GM18499 (cell line): ENCODE measurements around the gene GSE1.

Experiments
- ATAC-seq: cut with Tn5 transposase; IDR thresholded peaks from one replicate; pipeline ENCODE4 v1.9.1; 2021; ENCODE audit warnings: moderate number of reproducible peaks; ENCODE audit not compliant: insufficient read depth, unreplicated experiment

Gene GSE1

DNA sequence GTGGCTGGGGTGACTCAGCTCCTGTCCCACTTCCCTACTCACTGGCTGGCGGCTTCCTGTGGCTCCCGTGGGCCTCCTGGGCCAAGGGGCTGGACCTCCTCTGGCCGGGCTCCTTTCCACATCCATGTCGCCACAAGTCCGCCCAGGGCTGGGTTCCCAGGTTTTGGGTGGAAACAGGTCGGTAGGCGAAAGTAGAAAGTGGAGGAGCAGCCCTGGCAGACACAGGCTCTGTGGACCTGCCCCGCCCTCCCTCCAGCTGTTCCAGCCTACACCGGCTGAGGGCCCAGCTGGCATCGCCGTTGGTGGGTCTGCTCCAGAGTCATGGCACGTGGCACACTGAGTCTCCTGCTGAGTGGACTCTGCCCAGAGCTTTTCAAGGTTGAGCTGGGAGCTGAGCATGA is 28.7 kb downstream of the GSE1 start:
- no peak for ATAC-seq

DNA sequence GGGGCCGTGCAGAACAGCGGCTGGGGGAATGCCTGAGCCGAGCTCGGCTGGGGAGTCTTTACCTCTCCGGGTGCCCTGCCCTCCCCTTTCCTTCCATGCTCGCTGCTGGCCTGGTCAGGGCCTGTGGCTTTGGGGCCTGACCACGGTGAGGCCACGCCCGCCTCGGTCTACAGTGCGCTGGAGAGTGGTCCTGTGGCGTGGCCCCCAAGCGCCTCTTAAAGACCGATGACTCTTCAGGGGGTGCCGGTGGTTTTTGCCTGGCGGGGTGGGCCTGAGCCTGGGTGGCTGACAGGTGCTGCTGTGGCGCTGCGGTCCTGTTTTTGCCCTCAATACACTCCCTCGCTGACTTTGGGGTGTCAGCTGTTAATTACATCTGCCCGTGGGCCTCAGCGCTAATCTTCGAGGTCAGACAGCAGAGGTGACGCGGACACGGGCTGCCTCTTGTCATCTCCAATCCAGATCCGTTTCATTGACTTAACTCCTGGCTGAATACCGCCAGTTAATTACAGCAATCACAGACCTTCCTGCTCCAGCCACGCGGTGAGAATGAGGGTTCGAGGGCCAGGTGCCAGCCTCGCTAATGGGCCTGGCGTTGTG is 29.7 kb downstream of the GSE1 start:
- no peak for ATAC-seq

DNA sequence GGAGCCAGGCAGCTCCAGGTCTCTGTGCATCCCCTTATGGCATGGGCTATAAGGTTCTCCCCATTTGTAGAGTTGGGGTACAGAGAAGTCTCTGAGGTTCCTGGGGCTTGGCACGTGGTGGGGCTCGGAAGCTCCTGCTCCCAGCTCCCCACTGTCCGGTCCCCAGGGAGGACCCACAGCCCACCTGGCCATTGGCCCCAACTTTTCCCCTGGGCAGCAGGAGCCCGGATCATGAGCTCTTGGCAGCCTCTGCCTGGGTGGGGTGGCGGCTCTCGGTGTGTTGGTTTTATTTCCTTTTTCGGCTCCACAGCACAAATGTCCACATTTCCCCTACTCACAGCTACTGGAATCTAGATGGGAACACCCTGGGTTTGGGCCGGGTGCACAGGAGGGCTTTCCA is 30.5 kb downstream of the GSE1 start:
- ATAC-seq, result no peak

DNA sequence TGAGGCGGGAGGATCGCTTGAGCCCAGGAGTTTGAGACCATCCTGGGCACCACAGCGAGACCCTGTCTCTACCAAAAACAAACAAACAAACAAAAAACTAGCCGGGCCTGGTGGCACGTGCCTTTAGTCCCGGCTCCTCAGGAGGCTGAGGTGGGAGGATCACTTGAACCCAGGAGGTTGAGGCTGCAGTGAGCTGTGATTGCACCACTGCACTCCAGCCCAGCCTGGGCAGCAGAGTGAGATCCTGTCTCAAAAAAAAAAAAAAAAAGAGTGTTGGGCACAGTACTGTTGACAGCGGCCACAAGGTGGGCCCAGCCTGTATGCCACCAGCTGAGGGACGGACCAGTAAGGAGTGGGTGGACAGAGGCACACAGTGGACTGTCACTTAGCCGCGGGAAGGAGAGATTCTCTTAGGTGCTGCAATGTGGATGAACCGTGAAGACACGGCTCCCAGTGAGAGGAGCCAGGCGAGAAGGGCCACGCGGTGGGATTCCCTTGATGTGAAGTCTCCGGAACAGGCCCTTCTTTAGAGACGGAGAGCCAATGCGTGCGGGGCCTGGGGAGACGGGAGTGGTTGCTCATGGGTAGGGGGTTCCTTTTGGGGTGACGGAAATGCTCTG is 31.1 kb downstream of the GSE1 start:
- ATAC-seq, result no peak

DNA sequence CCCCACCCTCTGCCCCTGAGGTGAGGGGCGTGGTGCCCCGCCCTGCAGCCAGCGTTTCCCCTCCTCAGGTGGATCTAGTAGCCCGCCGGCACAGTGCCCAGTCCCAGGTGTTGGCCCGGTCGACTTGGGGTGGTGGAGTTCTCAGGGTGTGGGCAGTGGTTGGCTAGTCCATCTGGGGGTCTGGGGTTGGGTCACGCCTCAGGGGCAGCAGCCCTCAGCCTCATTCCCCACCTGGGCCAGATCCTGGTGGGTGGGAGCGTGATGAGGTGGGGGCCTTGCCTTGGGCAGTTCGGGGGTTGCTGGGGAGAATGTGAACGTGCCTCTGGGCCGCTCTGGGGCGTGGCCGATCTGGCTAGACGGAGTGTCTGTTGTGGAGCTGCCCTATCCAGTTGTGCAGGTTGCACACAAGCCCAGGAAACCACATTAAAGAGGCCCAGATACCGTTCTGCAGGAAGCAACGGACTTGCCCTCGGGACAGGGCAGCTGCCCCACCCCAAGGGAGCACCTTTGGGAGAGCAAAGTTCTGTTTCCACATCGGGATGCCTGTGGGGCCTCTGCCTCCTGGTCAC is 32.0 kb downstream of the GSE1 start:
- ATAC-seq, result no peak

DNA sequence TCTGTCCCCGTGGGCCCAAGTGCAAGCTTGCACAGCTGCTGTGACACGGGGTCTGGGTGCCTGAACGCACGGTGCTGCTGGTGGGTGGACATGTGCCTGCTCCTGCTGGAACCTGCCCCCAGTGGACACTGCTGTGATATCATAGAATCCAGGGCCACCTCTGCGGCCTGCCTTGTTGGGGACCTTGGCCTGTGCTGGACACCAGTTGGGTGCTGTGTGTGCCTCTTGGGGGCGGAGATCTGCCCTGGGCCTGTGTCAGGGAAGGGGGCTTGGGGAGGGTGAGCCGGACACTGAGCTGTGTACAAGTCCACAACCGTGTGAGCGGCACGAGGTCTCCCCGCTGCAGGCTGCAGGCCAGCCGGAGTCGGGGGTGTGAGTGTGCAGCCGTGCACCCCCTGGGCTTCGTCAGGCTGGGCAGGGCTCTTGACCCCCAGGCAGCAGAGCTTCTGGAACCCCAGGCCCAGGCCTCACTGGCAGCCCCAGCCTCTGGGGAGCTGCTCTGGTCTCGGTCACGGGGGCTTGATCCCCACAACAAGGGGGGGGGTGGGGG is 33.3 kb downstream of the GSE1 start:
- ATAC-seq, result no peak

DNA sequence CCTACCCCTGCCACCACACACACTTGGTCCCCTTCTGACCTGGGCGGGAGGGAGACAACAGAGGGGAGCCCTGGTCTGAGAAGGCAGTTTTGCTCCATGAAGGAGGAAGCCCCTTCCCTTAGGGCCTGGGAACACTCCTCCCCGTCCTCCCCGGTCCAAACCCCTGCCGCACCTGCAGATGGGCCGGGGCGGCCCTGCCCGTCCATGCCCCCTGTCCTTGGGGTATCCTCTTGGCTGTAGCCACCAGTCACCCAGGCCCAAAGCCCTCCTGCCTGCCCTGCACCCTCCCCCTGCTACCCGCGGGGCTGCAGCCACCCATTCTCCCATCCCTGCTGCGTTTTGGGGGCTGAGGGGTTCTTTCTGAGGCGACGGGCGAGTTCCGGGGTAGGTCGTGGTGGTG is 33.9 kb downstream of the GSE1 start:
- ATAC-seq, result no peak

DNA sequence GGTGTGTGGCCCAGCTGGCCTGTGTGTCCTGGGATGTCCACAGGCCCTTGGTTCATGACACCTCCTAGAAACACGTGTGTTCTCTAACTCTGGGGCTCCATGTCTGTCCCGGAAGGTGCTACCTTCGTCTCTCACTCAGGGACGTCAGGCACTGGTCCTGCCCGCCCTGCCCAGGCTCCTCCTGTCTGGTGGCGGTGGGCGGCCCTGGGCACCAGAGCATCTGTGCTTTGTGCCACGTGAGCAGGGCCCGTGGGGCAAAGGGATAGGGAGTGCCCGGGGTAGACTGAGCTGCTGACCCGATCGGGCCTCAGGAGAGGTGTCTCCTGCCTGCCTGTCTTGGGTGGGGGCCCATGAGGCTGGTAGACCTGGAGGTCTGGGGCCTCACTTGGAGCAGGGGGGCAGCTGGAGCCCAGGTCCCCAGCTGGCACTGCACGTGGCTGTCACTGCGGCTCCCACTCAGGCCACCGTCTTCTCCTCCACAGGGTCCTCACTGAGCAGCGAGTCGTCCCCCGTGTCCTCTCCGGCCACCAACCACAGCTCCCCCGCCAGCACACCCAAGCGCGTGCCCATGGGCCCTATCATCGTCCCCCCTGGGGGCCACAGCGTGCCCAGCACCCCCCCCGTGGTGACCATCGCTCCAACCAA is 35.1 kb downstream of the GSE1 start:
- ATAC-seq, result no peak

DNA sequence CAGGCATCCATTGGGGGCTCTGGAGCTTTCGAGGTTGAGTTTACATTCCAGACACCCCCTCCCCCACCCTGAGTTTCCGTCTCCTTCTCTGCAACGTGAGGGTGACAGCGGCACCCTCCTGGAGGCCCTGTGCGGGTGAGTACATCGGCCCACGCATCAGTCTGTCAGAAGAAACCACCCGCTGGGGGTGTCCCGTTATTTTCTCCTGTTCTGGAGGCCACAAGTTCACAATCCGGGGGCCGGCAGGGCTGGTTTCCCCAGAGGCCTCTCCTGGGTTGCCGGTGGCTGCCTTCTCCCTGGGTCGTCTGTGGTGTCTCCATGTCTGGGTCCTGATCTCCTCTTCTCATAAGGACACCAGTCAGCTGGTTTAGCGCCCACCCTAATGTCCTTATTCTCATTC is 35.7 kb downstream of the GSE1 start:
- ATAC-seq, result no peak

DNA sequence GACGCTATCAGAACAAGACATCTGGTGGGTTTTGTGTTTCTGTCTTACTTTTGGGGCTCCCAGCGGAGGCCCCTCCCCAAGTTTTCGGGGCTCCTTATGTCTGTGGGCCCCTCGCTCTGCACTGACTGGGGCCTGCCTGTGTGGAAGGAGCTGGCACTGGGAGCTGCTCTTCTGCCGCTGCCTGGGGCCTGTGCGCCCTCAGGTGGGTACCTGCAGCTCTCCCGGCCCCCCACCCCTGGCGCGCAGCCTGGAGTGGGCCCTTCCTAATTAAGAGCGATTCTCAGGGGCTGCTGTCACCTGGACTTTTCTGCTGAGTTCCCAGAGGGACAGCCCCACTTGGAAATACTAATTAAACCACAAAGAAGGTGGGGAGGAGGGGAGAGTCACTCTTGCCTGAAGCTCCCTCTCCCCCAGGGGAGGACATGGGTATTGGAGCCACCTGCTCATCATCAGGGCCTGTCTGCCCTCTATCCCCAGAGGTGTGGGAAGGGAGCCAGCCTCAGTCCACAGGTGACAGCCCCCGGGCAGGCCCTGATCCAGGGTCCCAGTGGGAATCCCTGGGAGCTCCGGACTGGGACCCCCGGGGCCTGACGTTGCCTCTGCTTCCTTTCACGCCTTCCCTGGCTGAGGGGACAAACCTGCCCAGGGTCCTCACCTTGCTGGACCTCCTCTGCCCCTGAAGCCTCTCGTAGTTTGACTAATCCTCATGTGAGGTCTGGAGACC is 36.5 kb downstream of the GSE1 start:
- ATAC-seq, result no peak

DNA sequence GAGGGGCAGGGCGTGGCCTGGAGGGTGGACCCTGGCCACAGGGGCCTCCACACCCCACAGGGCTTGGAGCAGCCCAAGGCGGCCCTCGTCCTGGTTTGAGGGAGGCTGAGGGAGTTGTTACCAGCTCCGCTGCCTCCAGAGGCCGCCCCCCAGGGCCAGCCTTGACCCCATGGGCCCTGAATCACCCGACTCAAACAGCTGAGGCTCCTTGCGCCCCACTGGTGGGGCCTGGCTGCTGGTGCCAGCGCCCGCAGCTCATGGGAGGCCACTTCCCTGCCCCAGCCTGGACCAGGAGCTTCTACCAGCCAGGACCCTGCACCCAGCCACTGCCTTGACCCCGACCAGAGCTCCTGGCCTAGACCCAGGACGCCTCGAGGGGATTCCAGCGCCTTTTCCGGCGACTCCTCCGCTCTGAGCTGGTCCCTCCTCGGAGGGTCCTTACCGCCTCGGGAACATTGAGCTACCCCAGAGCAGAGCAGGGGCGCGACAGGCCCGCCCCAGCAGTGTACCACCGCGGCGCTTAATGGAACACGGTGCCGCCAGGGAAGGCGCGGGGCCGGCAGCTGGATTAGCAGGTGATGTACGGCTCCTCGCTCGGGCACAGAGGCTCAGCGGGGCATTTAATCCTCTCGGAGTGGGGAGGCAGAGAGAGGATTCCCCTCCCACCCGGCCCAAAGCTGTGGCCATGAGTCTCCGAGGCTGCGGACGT is 37.2 kb downstream of the GSE1 start:
- ATAC-seq, result no peak

DNA sequence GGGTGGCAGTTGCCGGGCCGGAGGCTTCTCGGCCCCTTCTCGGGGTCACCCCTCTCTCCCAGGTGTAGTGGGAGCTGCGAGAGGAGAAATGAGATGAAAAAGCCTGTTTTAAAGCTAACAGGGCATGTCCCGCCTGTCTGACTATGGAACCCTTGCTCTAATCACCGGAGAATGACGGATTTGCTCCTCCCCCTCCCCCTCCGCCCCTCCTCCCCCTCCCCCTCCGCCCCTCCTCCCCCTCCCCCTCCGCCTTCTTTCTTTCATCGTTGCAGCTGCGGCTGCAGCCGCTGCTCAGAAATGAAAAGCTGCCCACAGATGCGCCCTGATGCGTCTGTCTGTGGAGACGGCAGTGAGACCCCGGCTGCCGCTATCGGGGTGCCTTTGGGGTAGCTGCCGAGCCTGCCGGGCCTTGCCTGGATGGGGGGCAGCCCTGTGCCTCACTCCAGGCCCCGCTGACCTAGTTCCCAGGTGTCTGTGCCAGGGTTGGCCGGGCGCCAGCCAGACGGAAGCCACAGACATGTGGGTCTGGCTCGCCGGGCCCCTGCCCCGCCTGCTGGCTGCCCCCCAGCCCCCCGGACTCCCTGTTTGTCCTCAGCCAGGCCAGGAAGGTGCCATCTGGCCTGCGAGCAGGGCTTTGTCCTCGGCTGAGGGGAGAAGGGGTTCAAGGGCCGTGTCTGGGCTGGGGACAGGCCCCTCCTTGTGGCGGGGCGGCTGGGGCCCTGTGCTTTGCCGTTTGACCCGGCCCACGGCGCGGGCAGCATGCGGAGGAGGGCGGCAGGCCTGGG is 37.9 kb downstream of the GSE1 start:
- no peak for ATAC-seq

DNA sequence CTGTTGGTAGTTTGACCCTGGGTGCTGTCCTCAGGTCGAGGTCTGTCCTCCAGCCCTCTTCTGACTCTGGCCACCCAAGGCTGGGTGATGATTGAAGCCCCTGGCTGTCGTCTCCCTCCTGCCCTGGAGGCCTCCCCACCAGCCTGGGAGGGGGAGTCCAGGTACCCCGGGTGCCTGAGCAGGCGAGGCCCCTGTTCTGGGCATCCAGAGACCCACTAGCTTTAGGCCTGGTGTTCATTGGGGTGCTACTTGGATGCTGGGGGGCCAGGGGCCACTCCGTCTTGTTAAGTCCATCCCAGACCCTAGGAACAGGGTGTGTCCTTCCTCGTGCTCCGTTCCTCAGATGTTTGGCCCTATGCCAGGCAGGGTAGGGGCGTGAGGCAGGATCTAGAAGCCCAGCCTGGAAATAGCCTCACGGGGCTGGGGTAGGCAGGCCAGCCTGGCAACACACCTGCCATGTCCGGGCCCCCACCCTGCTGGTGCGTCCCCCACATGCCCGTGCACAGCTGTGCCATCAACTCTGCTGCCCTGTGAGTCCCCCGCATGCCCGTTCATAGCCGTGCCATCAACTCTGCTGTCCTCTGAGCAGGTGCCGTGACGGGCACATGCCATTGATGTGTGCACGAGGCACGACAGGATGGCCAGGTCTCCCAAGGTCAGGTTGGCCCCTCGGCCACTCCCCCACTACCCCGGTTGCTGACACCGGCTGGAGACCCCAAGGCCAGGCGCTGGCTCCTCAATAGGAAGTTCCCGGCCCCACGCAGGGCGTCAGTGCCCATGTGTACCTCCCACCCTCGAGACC is 38.7 kb downstream of the GSE1 start:
- no peak for ATAC-seq

DNA sequence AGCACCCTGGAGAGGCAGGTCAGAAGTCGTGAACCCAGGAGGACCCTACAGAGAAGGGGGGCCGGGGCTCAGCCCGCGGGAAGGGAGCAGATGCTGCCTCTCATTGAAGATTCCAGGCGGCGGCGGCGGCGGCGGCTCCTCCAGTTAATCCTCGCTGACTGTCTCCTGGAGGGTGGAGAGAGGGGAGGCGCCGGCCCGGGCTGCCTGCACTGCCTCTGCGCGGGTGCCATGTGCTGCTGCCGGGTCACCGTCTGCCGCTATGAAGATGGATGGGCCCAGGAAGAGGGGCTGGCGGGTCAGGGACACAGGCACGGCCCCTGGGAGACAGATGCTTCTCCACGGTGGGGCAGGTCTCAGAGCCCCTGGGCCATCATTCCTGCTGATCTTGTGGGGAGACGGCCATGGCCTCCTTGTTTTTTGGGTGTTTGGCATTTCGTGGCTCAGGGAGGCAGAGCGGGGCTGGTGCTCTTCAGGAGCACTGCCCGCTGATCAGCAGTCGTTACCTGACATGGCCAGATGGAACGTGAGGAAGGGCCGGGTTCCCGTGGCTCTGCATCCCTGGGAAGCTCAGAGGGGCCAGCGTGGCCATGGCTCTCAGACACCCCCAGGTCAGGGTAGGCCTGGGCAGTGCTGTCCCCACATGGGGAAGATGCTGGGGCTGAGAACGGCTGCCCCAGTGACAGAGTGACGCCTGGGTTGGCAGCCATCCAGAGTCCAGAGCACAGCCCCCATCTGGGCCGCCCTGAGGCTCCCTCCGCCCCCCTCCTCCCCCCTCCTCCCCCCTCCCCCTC is 39.5 kb downstream of the GSE1 start:
- no peak for ATAC-seq

DNA sequence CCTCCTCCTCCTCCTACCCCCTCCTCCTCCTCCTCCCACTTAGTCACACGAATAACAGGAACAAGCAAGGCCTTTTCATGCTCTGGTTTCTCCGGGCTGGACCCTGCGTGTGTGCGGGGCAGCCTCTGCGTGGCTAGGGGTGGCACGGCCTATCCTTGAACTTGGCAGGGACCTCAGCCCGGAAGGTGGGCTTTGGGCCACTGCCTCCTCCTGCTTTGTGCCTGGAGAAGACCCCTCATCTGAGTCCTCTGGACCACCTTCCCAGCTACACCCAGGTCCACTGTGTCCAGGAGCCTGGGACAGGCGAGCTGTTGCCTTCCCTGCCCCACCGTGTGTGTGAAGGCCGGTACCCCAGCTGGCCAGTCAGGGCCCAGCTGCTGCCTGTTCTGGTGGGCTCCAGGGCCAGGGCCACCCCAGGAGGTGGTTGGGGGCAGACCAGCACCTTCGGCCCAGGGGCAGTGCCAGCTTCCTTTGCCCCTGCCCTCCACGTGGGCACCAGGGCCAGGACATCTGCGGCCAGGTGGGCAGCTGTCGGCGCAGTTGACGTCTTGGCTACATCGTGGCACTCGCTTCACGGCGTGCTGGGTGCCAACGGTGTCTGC is 40.3 kb downstream of the GSE1 start:
- no peak for ATAC-seq

DNA sequence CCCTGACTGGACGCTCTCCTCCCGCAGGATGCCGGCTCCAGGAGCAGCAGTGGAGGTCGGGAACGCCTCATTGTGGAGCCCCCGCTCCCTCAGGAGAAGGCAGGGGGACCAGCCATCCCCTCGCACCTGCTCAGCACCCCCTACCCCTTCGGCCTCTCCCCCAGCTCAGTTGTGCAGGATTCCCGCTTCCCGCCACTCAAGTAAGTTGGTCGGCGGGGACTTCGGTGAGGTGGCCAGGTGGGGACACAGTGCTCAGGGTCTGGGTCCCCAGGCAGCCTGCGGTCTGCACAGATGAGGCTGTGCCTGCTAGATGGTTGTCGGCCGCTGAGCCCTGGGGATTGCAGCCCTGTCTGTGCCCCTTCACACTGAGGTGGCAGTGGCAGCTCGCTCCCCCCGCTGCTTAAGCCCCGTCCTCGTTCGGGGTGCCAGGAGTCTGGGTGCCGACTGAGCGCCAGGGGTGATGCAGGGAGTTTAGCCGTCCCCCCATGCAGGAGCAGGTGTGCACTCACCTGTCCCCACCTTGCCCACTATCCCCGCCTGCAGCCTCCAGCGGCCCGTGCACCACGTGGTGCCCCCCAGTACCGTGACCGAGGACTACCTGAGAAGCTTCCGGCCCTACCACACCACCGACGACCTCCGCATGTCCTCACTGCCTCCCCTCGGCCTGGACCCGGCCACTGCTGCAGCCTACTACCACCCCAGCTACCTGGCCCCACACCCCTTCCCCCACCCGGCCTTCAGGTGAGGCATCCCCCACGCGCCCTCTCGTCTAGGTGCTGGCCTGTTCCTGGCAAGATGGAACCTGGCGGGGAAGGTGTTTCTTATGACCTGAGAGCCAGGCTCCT is 41.4 kb downstream of the GSE1 start:
- no peak for ATAC-seq
